HG02798 (cell line): ENCODE data around the gene BRD9.
"Not testable (repeated sequence)": the region's sequence is repeated elsewhere in the genome, so short reads cannot be mapped to it uniquely, and the experiment has no call there.

Experiments
- ATAC-seq: cut with Tn5 transposase; IDR thresholded peaks from one replicate; pipeline ENCODE4 v1.9.1; 2021; ENCODE audit warnings: mild to moderate bottlenecking; ENCODE audit not compliant: unreplicated experiment, poor library complexity

Gene BRD9

DNA sequence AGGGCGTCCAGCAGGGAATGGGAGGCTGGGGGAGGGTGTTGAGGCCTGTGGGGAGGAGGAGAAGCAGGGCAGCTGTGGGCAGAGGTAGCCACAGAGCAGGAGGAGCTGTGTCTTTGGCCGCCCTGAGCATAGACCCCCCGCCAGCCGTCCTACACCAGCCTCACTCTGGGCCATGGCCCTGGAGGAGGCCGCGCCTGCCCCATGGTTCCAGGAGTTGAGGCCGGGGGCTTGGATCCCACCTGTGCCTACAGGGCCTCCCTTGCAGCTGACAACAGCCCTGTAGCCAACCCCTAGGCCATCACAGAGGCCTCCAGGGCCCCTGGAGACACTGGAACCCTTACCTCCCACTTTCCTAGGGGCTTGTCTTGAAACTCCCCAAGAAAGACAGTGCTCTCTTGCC is 44.9 kb downstream of the BRD9 start:
- ATAC-seq: not testable (repeated sequence)

DNA sequence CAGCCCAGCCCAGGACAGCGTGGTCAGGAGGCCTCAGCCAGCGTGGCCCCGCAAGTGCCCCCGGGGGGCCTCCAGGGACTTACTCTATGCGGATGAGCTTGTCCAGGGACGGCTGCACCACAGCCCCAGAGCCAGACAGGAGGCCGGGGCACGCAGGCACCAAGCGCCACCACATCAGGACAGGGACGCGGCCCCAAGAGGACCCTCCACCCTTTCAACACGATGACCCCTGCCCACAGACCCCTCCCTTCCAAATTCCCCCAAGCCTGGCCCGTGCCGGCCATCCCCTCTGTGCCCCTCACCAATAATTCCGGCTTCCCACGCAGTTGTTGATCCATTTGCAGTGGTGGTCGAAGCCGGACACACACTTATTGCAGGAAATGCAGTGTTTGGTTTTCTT is 45.4 kb downstream of the BRD9 start:
- ATAC-seq: not testable (repeated sequence)

- ATAC-seq: not testable (repeated sequence)
Measured at GRCh38 chr5:846602-847091, 46.0 kb downstream of the BRD9 start.

- not testable (repeated sequence) for ATAC-seq
Measured at GRCh38 chr5:845676-846601, 46.7 kb downstream of the BRD9 start.

GRCh38 chr5:845031-845675 is 47.4 kb downstream of the BRD9 start:
- ATAC-seq: not testable (repeated sequence)

DNA sequence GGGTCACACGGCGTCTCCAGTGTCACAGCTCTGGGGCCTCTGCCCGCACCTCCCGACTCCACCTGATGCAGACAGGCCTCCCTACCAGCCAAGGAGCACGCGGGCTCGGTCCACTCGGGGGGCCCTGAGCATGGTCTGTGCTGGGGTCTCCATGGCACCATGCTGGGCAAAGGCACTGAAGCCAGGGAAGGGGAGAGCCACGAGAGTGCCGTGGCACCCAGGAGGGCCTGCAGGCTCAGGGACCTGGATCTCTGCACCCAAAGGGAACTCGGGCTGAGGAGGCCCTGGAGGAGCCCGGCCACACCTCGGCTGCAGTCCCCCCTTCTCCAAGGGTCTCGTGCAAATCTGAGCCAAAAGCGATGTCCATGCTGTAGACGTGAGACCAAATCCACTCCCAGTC is 48.2 kb downstream of the BRD9 start:
- not testable (repeated sequence) for ATAC-seq

- not testable (repeated sequence) for ATAC-seq
Measured at GRCh38 chr5:843926-844325, 48.7 kb downstream of the BRD9 start.

DNA sequence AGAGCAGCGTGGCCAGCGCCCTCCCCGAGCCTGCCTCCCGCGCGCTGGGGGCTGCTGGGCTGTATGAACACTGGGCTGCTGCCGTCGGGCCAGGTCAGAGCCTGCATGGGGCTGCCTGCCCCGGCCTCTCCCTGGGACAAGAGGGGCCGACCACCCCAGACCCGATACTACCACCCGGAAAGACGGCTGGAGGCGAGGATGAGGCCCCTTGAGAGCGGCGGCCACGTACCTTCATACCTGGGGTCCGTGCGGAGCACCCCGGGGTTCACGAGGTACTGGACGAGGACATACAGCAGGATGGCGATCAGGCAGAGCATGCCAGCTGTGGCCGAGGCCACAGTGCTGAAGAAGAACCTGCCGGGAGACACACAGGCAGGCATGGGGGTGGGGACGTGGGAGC is 49.2 kb downstream of the BRD9 start:
- not testable (repeated sequence) for ATAC-seq

GRCh38 chr5:842402-843221 is 50.0 kb downstream of the BRD9 start:
- ATAC-seq: not testable (repeated sequence)

- not testable (repeated sequence) for ATAC-seq
Measured at GRCh38 chr5:841531-842401, 50.8 kb downstream of the BRD9 start.

GRCh38 chr5:840974-841435 is 51.6 kb downstream of the BRD9 start:
- ATAC-seq: not testable (repeated sequence)

- not testable (repeated sequence) for ATAC-seq
Measured at GRCh38 chr5:840118-840973, 52.3 kb downstream of the BRD9 start.

DNA sequence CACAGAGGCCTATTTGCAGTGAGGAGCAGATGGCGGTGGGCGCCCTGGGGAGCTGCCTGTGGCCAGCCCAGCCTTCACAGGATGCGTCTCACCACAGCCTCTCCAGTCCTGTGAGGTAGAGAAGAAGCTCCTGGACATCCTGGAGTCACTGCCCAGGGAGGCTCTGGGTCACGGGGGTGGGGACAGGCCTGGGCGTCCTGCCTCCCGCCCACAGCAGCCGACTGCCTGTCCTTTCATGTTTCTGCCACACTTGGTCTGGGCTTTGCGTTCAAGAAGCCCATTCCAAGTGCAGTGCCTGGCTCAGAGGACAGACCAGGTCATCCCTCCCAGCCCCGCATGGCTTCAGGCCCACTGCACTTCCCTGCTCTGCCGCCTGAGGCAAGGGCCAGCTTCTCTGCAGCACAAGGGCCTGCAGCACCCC is 54.2 kb downstream of the BRD9 start:
- ATAC-seq: not testable (repeated sequence)

GRCh38 chr5:837621-838121 is 54.9 kb downstream of the BRD9 start:
- ATAC-seq: not testable (repeated sequence)

DNA sequence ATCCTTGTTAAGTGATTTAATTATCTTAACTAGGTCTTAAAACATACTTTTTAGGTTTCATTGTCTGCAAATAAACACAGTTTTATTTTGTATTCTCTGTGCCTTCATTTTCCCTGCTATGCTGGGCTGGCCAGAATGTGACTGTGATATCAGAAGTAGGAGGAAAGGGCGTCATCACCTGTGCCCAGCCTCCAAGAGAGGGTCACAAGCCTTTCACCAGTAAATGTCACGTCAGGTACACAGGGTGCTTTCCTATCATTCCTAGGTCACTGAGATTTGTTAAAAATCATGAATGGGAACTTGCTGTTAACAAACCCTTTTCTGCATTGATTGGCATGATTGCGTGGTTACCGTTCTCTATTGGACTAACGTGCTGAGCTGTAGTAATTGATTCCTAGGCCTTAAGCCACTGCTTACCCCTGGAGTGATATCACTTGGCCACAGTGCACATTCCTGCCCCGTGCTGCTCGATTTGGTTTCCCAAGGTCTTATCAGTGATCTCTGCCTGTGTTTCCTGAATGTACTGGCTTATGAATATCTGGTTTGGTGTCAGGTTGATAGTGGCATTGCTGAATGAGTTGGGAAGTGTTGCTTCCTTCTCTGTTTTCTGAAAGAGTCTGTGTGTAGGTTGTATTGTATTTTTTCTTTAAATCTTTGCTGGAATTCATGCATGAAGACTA is 56.5 kb downstream of the BRD9 start:
- ATAC-seq: not testable (repeated sequence)

DNA sequence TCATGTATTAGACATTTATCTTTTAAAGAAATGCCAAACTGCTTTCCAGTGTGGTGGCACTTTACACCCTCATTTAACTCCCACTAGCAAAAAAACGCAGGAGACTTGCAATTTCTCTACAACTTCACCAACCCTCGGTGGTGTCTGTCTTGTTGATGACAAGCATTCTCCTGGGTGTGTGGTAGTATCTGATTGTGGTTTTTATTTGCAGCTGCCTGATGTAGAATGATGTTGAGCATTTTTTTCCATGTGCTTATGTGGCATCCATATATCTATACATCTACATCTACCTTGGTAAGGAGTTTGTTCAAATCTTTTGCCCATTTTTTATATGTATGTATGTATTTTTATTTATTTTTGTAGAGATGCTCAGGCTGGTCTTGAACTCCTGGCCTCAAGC is 58.6 kb downstream of the BRD9 start:
- ATAC-seq: not testable (repeated sequence)

DNA sequence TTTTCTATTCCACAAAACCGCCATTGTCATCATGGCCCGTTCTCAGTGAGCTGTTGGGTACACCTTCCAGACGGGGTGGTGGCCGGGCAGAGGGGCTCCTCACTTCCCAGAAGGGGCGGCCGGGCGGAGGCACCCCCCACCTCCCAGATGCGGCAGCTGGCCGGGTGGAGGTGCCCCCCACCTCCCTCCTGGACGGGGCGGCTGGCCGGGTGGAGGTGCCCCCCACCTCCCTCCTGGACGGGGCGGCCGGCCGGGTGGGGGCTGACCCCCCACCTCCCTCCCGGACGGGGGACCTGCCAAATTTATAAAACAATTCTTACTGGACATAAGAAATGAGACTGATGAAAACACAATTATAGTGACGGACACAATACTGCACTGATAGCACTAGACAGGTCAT is 64.4 kb downstream of the BRD9 start:
- ATAC-seq: not testable (repeated sequence)

DNA sequence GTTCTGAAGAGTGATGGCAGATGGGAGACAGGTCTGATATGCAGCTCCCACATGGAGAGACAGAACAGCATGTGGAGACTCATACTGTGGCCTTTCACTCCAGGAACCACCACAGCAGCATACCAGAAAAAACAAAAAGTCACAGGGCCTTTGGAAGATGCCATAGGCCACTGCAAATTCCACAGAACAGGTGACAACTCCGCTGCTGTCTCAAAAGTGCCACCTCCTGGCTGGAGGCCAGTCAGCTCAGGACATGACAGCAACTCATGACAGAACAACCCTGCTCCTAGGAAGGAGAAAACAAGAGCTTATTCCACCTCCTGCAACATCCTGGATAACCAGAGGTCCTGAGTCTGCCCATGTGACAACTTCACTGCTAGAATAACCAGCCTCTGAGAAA is 67.1 kb downstream of the BRD9 start:
- ATAC-seq: not testable (repeated sequence)
